Left renal cortex interstitium (tissue), 4 donors: ENCODE measurements around the gene CLMN. TPM values are rescaled to one million over a fixed set of nuclear protein-coding genes. Genes with fewer than 3 reads are reported as not detected.
"Not testable (repeated sequence)": the region's sequence is repeated elsewhere in the genome, so short reads cannot be mapped to it uniquely, and the experiment has no call there.

ENCODE experiments used
- DNase-seq, 4 donors: peaks; one replicate each; pipeline ENCODE4 v3.0.0-alpha.2; 2013; ENCODE audit warnings: low read depth in 4 of 4, low spot score in 2 of 4, missing footprints in 1 of 4
- polyA plus RNA-seq, 4 donors: library from polyadenylated mRNA; unstranded; fragments of 120-200 nt; gene quantifications; one replicate each; pipeline ENCODE4 v1.2.1, GENCODE V29; 2013; ENCODE audit not compliant: insufficient read length in 4 of 4

Gene CLMN
- polyA plus RNA-seq, 4 donors: 19.0 to 38.5 (median 27.0) TPM

DNA sequence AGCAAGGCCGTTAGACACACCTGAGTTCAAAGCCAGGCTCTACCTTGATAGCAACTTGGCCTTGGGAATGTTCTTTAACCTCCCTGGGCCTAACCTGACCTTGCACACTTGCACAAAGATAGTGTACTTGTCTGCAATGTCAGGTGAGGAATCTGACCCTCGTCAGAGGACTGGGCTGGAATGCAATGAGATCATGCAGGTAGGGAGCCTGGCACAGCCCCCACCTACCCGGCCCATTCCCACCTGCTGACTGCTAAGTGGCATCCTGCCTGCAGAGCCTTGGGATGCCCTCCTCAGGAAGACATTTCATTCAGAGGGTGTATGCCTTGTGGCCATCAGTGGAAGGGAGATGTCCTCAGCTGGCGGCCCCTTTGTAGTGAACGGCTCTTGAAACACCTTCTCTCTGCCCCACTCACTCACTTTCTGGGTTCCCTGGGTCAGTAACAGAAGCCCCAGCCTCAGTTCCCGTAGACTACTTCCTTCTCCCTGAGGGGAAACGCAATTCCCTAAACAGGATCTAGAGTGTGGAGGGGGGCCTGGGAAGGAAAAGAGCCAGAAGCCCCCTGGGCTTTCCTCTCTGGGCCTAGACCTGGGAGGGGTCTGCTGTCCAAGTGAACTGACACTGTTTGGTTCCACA is 94.3 kb downstream of the CLMN start:
- no peak for DNase-seq

DNA sequence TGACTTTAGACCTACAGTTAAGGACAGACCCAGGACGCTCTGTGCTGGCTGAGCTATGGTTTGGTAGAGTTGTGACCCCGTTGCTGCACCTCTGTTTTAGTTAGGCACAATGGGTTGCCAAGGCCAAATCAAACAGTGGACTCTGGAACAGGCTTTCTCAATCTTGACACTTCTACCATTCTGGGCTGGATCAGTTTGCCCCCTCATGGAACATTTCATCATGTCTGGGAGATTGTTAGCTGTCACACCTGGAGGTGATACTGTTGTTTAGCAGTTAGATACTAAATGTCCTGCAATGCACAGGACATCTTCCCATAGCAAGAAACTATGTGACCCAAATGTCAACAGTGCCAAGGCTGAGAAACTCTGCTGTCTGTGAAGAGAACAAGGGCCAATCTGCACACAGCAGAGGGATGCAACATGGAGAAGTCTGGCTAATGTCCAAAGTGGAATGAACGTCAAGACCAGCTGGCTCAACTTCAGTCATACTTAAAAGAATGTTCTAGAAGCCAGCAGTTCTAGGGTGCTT is 96.8 kb downstream of the CLMN start:
- DNase-seq: no peak

DNA sequence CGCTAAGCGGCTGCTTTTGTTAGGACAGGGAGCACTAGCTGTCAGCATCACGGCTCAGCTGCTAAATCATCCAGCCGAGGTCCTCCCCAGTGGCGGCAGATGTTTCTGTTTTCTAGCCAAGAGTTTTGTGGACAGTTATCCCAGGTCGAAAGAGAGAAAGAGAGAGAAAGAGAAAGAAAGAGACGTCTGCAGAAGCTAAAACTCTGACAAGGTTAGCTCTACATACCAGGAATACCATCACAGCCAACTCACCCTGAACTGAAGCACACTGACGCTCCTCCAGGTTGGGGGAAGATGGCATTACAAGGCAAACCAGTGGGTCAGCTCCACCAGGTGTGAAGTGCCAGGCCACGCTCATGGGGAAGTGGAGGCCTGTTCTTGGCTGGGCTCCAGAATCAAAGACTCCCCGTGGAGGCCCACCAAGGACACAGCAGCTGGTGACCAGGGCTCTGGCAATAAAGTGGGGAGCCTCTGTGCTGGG is 97.5 kb downstream of the CLMN start:
- no peak for DNase-seq

DNA sequence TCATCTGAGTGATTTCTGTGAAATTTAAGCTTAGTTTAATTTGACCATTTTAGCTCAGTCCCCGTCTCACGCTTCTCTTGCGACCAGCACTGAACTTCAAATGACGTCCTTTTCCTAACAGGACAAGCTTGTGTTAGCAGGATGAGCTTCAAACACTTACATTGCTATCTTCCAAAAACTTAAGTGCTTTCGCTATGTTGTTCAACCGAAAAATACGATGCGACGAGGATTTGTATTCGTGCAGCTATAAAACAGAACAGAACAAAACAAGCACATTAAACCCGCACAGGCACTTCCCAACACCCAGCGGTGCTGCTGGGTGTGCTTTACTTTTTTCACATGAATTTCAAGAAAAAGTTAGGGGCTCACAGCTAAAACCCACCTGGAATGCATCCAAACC is 98.2 kb downstream of the CLMN start:
- no peak for DNase-seq

DNA sequence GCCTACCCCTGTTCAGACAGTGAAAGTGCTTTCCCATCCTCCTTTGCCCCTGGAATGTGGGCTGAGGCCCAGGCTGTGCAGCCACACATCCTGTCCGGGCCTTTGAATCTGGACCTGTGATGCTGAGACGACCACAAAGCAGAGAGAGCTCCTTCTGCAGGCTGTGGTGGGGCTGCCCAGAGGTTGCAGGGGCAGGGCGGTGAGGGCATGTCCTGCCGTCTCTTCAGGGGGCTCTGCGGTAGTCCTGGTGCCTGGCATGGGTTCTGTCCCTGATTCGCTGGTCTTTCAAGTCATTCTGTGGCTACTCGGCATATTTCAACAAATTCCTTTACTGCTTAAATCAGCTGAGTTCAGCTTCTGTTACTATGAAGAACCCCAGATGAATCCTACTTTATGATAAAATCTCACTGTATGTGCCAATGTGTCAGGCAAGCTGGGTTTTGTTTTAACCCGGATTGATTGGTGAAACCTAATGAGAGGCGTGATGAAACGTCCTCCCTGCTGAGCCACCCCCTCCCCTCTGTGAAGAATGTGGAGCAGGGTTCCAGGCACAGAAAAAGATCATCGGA is 99.0 kb downstream of the CLMN start:
- no peak for DNase-seq

DNA sequence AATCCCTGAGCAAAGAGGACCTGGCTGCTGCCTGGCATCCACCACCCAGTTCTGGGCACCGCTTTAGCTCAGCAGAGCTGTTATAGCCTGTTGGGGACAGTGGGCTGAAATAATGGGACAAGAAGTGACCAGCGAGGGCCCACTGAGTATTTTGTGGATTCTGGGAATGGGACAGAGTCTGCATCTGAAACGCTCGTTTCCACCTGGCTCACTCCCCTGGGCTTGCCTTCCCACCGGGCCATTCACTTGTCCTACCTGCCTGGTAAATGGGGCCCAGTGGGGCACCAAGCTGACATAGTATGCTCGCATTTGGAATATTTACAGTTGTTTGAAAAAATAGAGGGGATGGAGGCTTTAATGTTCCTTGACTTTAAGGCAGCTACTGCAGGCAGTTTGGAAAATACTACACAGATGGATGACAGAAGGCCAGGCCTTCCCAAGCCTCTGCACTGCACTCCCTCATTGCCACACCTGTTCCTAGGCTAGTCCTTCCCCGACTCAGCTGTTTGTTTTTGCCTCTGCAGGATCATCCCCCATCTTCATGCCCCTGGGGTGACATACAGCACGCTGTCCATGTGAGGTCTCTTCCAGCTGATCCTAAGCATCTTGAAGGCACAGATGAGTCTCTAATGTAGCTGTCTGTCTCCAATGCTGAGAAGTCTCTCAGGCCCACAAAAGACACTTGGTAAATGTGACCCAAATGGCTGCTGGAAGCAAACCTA is 101.1 kb downstream of the CLMN start:
- no peak for DNase-seq

DNA sequence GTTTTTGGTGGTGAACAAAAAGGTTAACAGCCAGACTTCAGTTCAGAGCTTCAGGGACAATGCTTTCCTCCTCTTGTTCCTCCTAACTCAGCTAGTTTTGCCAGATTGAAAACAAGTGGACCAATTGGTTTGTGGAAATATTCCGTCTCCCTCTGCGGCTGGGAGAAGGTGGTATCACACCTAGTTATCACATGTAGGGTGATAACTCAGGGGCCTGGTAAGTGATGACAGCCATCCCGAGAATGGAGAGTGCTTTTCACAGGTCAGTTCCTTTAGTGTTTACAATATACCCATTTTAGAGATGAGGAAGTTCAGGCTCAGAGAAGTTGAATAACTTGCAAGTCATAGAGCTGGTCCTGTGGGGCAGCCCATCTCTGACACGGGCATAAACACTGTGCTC is 101.7 kb downstream of the CLMN start:
- no peak for DNase-seq

DNA sequence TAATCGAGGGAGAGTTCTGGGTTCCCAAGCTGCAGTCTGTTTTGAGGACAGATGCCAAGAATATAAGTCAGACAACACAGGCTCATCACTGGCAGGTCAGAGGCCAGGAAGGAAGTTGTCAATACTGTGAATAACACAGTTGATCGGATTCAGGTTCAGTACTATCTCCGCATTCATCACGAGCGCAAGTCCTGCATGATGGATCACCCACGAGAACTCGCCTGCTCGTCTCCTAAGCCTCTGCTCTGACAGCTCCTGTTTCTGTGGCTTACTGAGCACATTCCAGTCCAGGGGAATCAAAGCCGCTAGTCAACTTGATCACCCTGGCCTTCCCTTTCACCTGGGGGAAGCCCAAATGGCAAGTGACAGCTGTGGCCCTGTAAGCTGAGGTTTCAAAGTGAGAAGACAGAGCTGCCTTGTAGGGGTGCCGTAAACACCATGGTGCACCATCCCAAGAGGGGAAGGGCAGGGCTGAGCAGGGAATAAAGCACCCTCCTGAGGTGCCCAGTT is 102.3 kb downstream of the CLMN start:
- no peak for DNase-seq

DNA sequence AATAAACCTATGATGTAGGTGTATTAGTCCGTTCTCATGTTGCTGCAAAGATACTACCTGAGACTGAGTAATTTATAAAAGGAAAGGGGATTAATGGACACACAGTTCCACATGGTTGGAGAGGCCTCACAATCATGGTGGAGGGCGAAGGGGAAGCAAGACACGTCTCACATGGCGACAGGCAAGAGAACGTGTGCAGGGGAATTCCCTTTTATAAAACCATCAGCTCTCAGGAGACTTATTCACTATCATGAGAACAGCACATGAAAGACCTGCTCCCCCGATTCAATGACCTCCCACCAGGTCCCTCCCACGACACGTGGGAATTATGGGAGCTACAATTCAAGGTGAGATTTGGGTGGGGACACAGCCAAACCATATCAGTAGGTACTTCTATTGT is 103.7 kb downstream of the CLMN start:
- no peak for DNase-seq

DNA sequence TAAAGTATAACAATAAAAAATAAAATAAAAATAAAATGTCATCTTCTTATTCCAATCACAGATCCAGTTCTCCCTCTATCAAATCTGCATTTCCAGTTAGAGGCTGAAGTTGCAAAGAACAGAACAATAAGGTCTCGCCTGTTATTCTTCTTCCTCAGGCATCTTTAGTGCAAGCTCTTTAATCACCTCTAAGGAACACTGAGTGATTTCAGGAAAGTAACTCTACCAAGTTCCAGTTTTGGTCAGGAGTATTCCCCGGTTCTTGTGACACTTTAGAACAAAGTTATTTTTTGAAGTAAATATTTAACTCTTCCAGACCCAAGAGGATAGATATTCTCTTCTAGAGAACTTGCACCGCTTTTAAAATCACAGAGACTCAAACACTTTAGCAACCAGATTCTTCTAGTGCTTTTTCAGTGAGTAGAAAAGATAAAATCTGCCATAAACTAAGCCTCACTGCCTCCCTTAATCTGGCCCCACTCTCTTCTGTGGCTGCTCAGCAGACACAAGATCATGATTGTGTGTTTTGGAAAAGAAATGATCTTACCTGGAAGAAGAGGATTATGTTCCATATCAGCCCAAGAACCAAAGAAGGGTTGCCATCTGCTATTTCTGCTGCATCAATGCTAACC is 104.5 kb downstream of the CLMN start:
- no peak for DNase-seq

DNA sequence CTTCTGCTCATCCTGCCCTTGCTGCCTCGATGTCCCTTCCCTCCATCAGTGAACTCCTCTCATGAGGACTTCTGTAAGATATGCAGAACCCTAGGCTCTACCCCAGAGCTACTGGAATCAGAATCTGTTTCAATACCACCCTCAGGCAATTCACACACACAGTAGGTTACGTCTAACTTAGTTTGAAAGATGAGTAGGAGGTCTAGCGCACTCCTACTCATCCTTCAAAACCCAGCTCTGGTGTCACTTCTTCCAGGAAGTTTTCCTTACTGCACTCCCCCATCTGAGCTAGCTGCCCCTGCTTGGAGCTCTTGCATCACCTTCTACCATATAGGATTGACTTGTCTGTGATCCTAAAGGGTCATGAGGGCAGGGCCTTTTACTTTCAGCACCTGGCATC is 105.9 kb downstream of the CLMN start:
- no peak for DNase-seq

DNA sequence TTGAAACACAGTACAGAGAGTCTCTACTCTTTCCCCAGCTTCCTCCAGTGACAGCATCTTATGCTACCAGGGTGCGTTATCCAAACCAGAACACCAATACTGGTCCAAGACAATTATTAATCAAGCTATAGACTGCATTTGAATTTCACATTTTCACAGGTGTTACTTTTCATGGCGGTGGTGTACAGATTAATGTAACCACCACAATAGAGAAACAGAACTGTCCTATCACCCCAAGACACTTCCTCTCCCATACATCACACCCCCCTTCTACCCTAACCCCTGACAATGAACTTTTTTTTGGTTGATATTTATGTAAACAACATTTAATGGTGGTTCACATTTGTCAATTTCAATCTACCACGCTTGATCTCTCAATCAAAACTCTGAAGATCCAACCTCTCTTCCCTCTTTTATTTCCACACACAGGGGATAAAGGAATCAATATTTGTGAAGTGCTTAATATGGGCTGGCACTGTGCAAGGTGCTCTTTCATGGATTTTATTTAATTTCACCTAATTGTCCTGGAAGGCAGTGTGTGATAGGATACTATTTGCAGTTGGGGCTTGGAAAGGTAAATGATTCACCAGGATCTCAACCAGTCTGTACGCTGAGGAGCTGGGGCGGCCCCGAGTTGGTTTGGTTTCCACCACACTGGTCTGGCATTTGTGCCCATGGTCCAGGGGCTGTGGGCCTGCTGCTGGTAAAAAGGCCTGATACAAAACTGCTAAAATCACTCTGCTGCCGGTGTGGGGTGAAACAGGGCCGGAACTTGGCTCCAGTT is 107.8 kb downstream of the CLMN start:
- no peak for DNase-seq

DNA sequence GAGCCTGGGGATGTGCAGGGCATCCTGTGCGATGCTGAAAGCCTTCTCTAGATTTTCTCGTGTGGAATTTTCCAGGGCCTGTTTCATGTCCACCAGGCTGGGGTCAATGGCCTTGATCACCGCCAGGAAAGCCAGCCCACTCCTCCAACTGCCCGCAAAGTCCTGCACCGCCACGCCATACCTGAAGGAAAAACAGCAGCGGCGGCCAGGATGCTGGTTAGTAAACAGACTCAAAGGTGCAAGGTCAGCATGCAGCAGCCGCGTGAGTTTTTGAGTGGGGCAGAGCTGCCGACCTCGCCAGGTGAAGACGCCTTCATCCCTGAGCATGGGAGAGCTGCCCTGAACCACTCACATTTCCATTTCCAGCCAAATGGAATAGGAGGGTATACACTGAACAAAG is 109.0 kb downstream of the CLMN start:
- DNase-seq: no peak

DNA sequence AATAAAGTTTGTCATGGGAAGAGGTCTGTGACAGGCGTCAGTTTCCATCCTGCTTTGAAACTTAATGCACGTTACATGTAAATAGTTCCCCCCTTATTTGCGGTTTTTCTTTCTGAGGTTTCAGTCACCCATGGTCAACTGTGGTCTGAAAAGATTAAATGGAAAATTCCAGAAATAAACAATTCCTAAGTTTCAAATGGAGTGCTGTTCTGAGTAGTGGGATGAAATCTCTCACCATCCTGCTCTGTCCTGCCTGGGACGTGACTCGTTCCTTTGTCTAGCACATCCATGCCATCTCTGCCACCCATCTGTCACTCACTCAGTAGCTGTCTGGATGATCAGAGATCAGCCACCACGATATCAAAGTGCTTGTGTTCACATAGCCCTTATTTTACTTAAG is 111.1 kb downstream of the CLMN start:
- no peak for DNase-seq

DNA sequence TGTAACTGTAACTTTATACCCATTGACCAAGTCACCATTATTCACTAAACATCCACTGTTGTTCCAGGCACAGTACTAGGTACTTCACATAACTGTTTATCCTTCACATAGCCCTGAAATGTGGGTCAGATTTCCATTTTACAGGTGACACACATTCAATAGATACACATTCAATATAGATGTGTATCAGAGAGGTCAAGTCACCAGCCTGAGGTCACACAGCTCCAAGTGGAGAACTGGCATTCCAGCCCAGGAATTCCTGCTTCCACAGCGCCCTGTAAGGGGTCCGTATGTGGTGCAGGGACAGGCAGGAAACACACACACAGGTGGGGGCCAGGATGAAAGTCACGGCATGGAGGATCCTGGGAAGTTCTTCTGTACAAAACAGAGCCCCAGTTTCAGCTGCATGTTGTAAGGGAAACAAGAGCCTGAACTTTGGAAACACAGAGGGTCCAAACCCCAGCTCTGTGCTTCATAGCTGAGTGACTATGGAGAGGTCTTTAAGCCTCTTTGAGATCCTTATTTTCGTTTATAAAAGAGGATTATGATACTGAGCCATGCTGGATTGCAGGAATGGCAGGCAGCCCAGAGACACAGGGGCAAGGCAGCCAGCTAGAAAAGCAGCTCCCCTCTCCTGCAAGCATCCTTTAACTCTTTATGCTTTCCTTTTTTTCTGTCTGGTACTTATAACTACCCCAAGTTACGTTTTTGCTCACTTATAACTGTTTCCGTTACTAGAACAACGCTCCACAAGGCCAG is 112.1 kb downstream of the CLMN start:
- no peak for DNase-seq

DNA sequence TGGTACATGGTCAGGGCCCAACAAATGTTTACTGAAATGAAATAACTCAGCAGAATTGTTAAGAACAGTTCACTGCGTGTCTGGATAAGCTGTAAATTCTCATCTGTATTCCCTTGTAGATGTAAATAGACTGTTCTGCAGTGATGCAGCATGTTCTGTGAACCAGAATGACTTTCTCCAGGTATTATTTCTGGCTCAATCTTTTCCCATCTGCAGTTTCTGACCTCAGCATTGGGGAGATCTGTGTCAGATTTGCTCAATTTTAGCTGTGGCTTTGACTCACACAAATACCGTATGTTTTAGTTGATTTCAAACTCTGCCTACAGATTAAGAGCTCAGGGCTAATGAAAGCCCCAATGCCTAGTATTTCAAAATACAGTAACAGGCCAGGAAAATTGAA is 113.2 kb downstream of the CLMN start:
- DNase-seq: no peak

DNA sequence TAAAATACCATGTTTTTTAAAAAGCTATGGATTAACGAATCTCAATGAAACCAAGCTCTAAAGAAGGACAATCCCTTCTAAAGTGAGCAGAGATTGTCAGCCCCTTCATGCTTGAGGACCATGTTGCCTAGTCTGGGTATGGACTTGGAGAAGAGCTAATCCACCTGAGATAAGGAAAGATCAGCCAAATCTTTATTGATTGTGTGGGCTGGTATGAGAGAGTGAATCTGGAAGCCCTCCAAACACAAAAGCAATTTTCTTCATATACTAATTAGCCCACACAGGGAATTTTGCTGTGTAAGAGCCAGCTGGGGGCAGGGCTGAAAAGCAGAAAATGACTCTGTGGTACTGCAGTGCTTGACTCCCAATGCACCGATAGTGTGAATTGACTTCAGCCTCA is 115.0 kb downstream of the CLMN start:
- no peak for DNase-seq

DNA sequence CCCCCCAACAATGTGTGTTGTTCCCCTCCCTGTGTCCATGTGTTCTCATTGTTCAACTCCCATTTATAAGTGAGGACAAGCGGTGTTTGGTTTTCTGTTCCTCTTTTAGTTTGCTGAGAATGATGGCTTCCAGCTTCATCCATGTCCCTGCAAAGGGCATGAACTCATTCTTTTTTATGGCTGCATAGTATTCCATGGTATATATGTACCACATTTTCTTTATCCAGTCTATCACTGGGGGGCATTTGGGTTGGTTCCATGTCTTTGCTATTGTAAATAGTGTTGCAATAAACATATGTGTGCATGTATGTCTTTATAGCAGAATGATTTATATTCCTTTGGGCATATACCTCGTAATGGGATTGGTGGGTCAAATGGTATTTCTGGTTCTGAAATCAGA is 118.0 kb downstream of the CLMN start:
- not testable (repeated sequence) for DNase-seq

DNA sequence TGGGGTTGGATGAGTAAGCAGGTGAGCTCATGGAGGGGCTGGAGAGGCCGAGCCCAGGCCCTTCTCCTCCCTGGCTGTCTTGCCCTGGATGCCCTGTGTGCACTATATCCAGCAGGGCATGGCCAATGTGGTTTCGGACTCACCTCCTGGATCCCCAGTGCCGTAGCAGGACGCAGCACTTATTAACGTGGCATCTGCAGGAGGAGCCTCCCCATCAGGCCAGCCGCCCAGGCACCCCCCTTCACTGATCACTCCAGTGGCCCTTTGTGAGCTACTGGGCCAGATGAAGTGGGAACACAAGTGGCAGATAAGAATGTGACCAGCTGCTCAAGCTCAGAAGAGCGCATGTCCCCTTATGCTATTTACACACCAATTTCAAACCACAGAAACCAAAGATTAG is 119.3 kb downstream of the CLMN start:
- no peak for DNase-seq
